ENCODE measurements around the gene NINL. TPM values are rescaled to one million over a fixed set of nuclear protein-coding genes. Genes with fewer than 3 reads are reported as not detected.

NINL gene
- total RNA-seq, 1 donor from 2014 or later = 47.0 TPM

DNA sequence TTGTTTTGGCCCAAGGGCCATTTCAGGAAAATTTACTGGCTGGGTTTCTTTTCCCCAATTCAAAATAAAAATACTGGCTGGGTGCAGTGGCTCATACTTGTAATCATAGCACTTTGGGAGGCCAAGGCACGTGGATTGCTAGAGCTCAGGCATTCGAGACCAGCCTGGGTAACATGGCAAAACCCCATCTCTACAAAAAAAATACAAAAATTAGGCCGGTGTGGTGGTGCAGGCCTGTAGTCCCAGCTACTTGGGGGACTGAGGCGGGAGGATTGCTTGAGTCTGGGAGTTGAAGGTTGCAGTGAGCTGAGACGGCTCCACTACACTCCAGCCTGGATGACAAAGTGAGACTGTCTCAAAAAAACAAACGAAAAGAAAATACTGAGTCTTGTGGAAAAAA lies 60.0 kb downstream of the NINL start:
- Mint-ChIP-seq H3K4me1 (ENCODE audit: unreplicated experiment) (peaks cover 4% of the 10 kb centered on the region), H3K4me3 (no peak overlapping the region), H3K27me3 (no peaks in the 10 kb centered on the region), H3K27ac (no peak overlapping the region), H3K9me3 (peaks cover 3% of the 10 kb centered on the region), H3K36me3 (peaks cover 41% of the 10 kb centered on the region)
- no peak for DNase-seq (ENCODE audit: extremely low spot score, unreplicated experiment)
- no peak for TF ChIP-seq CTCF (conservative IDR thresholded peaks at IDR 0.05)

DNA sequence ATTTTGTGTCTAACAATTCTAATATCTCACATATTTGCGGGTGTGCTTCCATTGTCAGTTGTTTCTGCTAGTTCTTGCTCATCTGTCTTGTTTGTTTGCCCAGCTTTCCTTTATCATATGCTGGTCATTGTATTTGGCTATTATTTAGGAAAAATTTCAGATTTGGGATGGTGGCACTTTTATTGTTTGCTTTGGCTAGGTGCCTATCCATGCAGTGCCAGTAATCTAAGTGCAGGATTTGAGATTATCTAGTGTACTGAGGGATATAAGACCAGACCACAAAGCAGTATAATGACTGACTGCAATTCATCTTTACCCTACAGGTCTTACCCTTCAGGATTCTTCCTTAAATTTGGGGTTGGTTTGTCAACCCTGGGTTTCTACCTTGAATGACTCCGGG lies 63.9 kb downstream of the NINL start:
- no peak for DNase-seq (ENCODE audit: extremely low spot score, unreplicated experiment)
- Mint-ChIP-seq H3K4me1 (ENCODE audit: unreplicated experiment) (no peaks in the 10 kb centered on the region), H3K27me3 (no peaks in the 10 kb centered on the region), H3K4me3 (no peak overlapping the region), H3K27ac (no peak overlapping the region), H3K36me3 (peaks cover 56% of the 10 kb centered on the region), H3K9me3 (no peaks in the 10 kb centered on the region)
- TF ChIP-seq CTCF (conservative IDR thresholded peaks at IDR 0.05) = no peak

- no peak for DNase-seq (ENCODE audit: extremely low spot score, unreplicated experiment)
- H3K9me3 Mint-ChIP-seq = peaks cover 17% of the 10 kb centered on the region
- TF ChIP-seq CTCF (conservative IDR thresholded peaks at IDR 0.05) = no peak
- no peaks in the 10 kb centered on the region for H3K4me1 Mint-ChIP-seq (ENCODE audit: unreplicated experiment)
- H3K36me3 Mint-ChIP-seq = peaks cover 72% of the 10 kb centered on the region
- no peak overlapping the region for H3K4me3 Mint-ChIP-seq
- no peaks in the 10 kb centered on the region for H3K27me3 Mint-ChIP-seq
- H3K27ac Mint-ChIP-seq = no peak overlapping the region
Observed at GRCh38 chr20:25517124-25517523, 68.2 kb downstream of the NINL start.

DNA sequence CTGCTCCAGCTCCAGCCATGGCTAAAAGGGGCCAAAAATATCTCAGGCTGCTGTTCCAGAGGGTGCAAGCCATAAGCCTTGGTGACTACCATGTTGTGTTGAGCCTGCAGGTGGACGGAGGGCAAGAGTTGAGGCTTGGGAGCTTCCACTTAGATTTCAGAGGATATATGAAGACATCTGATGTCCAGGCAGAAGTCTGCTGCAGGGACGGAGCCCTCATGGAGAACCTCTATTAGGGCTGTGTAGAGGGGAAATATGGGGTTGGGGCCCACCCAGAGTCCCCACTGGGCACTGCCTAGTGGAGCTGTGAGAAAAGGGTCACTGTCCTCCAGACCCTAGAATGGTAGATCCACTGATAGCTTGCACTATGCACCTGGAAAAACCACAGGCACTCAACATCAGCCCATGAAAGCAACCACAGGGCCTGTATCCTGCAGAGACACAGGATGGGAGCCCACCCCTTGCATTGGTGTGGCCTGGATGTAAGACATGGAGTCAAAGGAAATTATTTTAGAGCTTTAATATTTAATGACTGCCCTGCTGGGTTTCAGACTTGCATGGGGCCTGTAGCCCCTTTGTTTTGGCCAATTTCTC lies 70.5 kb downstream of the NINL start:
- H3K27me3 Mint-ChIP-seq = no peaks in the 10 kb centered on the region
- peaks cover 74% of the 10 kb centered on the region for H3K36me3 Mint-ChIP-seq
- H3K4me1 Mint-ChIP-seq (ENCODE audit: unreplicated experiment) = no peaks in the 10 kb centered on the region
- TF ChIP-seq CTCF (conservative IDR thresholded peaks at IDR 0.05) = no peak
- peaks cover 17% of the 10 kb centered on the region for H3K9me3 Mint-ChIP-seq
- no peak overlapping the region for H3K4me3 Mint-ChIP-seq
- no peak overlapping the region for H3K27ac Mint-ChIP-seq
- DNase-seq (ENCODE audit: extremely low spot score, unreplicated experiment) = no peak

DNA sequence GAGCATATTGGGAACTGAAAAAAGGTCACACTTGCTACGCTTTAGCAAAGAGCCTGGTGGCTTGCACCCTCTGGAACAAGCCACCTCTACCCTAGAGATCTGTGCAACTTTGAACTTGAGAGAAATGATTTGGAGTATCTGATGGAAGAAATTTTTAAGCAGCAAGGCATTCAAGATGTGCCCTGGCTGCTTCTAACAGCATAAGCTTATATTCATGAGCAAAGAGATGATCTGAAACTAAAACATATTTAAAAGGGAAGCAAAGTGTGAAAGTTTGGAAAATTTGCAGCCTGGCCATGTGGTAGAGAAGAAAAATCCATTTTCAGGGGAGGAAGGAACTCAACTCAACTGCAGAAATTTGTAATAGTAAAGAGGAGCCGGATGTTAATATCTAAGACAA lies 71.1 kb downstream of the NINL start:
- H3K9me3 Mint-ChIP-seq = peaks cover 17% of the 10 kb centered on the region
- no peak for TF ChIP-seq CTCF (conservative IDR thresholded peaks at IDR 0.05)
- peaks cover 74% of the 10 kb centered on the region for H3K36me3 Mint-ChIP-seq
- no peak overlapping the region for H3K4me3 Mint-ChIP-seq
- no peaks in the 10 kb centered on the region for H3K4me1 Mint-ChIP-seq (ENCODE audit: unreplicated experiment)
- no peak for DNase-seq (ENCODE audit: extremely low spot score, unreplicated experiment)
- H3K27me3 Mint-ChIP-seq = no peaks in the 10 kb centered on the region
- no peak overlapping the region for H3K27ac Mint-ChIP-seq

DNA sequence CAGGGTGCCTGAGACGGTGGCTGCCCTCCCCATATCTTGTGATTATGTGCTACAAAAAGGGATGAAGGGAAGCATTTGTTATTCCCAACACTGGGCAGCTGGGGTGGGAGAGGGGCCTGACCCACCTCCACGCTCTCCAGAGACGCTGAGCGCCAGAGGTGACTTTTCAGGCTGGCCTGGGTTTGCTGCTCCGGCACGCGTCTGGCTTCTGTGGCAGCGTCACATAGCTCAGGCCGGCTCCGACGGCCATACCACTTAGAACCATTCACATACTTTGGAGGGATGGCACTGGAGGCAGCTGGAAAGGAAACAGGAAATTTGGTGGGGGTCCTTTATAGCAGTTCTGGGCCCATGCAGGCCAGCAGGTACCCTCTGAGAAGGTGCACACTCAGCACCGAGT lies 72.6 kb downstream of the NINL start:
- no peak for TF ChIP-seq CTCF (conservative IDR thresholded peaks at IDR 0.05)
- Mint-ChIP-seq H3K4me3 (no peak overlapping the region), H3K4me1 (ENCODE audit: unreplicated experiment) (peaks cover 6% of the 10 kb centered on the region), H3K9me3 (peaks cover 17% of the 10 kb centered on the region), H3K27ac (no peak overlapping the region), H3K27me3 (no peaks in the 10 kb centered on the region), H3K36me3 (peaks cover 72% of the 10 kb centered on the region)
- DNase-seq (ENCODE audit: extremely low spot score, unreplicated experiment) = no peak
